K562 (cell line): Measurements from ENCODE around the gene TRIM45. TPM values are rescaled to one million over a fixed set of nuclear protein-coding genes. Genes with fewer than 3 reads are reported as not detected.

Source experiments
- ATAC-seq: fragments of 200-7000 bp; cut with Tn5 transposase; 3 replicates; pipeline ENCODE4 v1.9.1; 2020; ENCODE audit warnings: moderate library complexity
- BruUV-seq: library from RNA; stranded (reverse); fragments of 400-500 nt; replicated peaks from 2 replicates; lab custom pipeline; 2021; lab: Mats Ljungman, UMichigan
- CTCF ChIA-PET: fragments of 300-600 bp; formaldehyde crosslinking; extraction: SDS; loops from one replicate; lab custom pipeline; 2021; ENCODE audit warnings: low intra/inter-chr PET ratio; lab: Yijun Ruan, JAX
- POLR2A ChIA-PET: fragments of 300-600, 350-650 bp; sonication (Branson Sonifier 250); formaldehyde crosslinking; extraction: SDS; loops from one replicate; lab custom pipeline; 2021; ENCODE audit warnings: antibody characterized with exemption, inconsistent platforms; lab: Yijun Ruan, JAX
- DNase-seq, 4 experiments: peaks; one replicate each; pipeline versions ENCODE4 v3.0.0 to v3.0.0-alpha.2; 2011 to 2018; ENCODE audit warnings: low spot score in 3 of 4, mixed read lengths in 3 of 4; ENCODE audit errors: extremely low read depth in 1 of 4
- FAIRE-seq: peaks from 2 replicates; lab custom pipeline; 2011; peaks lifted over from hg19 to GRCh38; lab: Jason Lieb, UNC
- H2AFZ ChIP-seq: 2 replicates; pipeline ENCODE4 v1.6.0; 2011; ENCODE audit warnings: low read depth, low read length, control low read depth, inconsistent platforms
- H3K27ac ChIP-seq: fragments of 200-600 bp; 3 replicates; pipeline ENCODE4 v1.8.0; 2011; ENCODE audit warnings: low read depth, mild to moderate bottlenecking, control low read depth, inconsistent platforms, low read length, moderate library complexity, mixed read lengths; ENCODE audit errors: extremely low read depth
- H3K27me3 ChIP-seq, 2 experiments: fragments of 300-600 bp in 1 of 2; 2 replicates in 1 of 2; 3 replicates in 1 of 2; pipeline versions ENCODE4 v1.6.0 to v1.8.0; 2011; ENCODE audit warnings: inconsistent platforms in 2 of 2, low read length in 2 of 2, mild to moderate bottlenecking in 1 of 2, mixed read lengths in 1 of 2, moderate library complexity in 1 of 2; ENCODE audit not compliant: control insufficient read depth in 2 of 2, insufficient read depth in 2 of 2
- H3K36me3 ChIP-seq: fragments of 300-600 bp; 3 replicates; pipeline ENCODE4 v1.8.0; 2011; ENCODE audit warnings: mild to moderate bottlenecking, low read length, inconsistent platforms; ENCODE audit not compliant: control insufficient read depth, insufficient read depth
- H3K4me1 ChIP-seq, 2 experiments: fragments of 200-600 bp in 1 of 2; replicated peaks in 1 of 2; 2 replicates in 1 of 2; 3 replicates in 1 of 2; pipeline versions ENCODE4 v1.5.1 to v1.8.0; 2011; ENCODE audit warnings: inconsistent platforms in 2 of 2, low read length in 2 of 2, mild to moderate bottlenecking in 1 of 2, mixed read lengths in 1 of 2, moderate library complexity in 1 of 2; ENCODE audit not compliant: control insufficient read depth in 2 of 2, insufficient read depth in 2 of 2
- H3K4me2 ChIP-seq: 2 replicates; pipeline ENCODE4 v1.6.1; 2011; ENCODE audit warnings: low read length, control low read depth, inconsistent platforms, mixed read lengths; ENCODE audit not compliant: insufficient read depth
- H3K4me3 ChIP-seq: fragments of 200-600 bp; sonication (generic), shearing (Covaris generic); 2 replicates; pipeline ENCODE4 v1.5.1; 2016; ENCODE audit warnings: control low read depth, inconsistent platforms
- H3K79me2 ChIP-seq: fragments of 200-600 bp; 3 replicates; pipeline ENCODE4 v1.8.0; 2011; ENCODE audit warnings: low read length, inconsistent platforms; ENCODE audit not compliant: control insufficient read depth, insufficient read depth
- H3K9ac ChIP-seq, 2 experiments: 2 replicates each; pipeline versions ENCODE4 v1.6.0 to v1.6.1; 2011; ENCODE audit warnings: low read depth in 2 of 2, low read length in 2 of 2, control low read depth in 1 of 2, inconsistent platforms in 1 of 2, mild to moderate bottlenecking in 1 of 2, mixed read lengths in 1 of 2; ENCODE audit not compliant: insufficient read depth in 1 of 2
- H3K9me1 ChIP-seq: one replicate; pipeline ENCODE4 v1.6.0; 2011; ENCODE audit warnings: inconsistent platforms, mild to moderate bottlenecking, low read length, moderate library complexity; ENCODE audit not compliant: control insufficient read depth, insufficient read depth
- H3K9me3 ChIP-seq: replicated peaks from 2 replicates; pipeline ENCODE4 v1.5.1; 2011; ENCODE audit warnings: low read depth, low read length, inconsistent platforms; ENCODE audit not compliant: control insufficient read depth, insufficient read depth
- H4K20me1 ChIP-seq: replicated peaks from 2 replicates; pipeline ENCODE4 v1.6.1; 2011; ENCODE audit warnings: low read length, inconsistent platforms, mixed read lengths; ENCODE audit not compliant: control insufficient read depth, insufficient read depth
- CHCHD3 ChIP-seq: fragments of 250-450 bp; sonication (Bioruptor Pico); IDR thresholded peaks from 2 replicates; pipeline ENCODE4 v2.1.2; 2022; ENCODE audit warnings: mild to moderate bottlenecking
- CHD2 ChIP-seq: IDR thresholded peaks from 2 replicates; pipeline ENCODE4 v1.6.1; 2011; ENCODE audit warnings: low read depth, low read length
- DIDO1 ChIP-seq: fragments of 450-650 bp; IDR thresholded peaks from 2 replicates; pipeline ENCODE4 v1.6.1; 2016; ENCODE audit warnings: low read depth, missing biosample characterization, missing genetic modification characterization
- DLX4 ChIP-seq: fragments of 250-450 bp; sonication (Bioruptor Pico); IDR thresholded peaks from 2 replicates; pipeline ENCODE4 v1.6.1; 2021; ENCODE audit warnings: mild to moderate bottlenecking
- HBP1 ChIP-seq: fragments of 450-650 bp; formaldehyde crosslinking; IDR thresholded peaks from 2 replicates; pipeline ENCODE4 v1.4.0; 2022; ENCODE audit warnings: missing genetic modification characterization
- IRF2 ChIP-seq: sonication (generic); formaldehyde crosslinking; IDR thresholded peaks from 2 replicates; pipeline ENCODE4 v1.8.1; 2022; ENCODE audit warnings: mild to moderate bottlenecking, missing genetic modification reagents
- MEF2A ChIP-seq: IDR thresholded peaks from 2 replicates; pipeline ENCODE4 v1.6.1; 2011; ENCODE audit warnings: low read depth, mild to moderate bottlenecking, low read length, moderate library complexity; ENCODE audit not compliant: control insufficient read depth
- MNT ChIP-seq, 2 experiments: fragments of 450-650 bp; conservative IDR thresholded peaks; 2 replicates each; pipeline ENCODE4 v1.6.1; 2017; ENCODE audit warnings: mild to moderate bottlenecking in 2 of 2, moderate library complexity in 2 of 2
- MXI1 ChIP-seq: IDR thresholded peaks from 2 replicates; pipeline ENCODE4 v1.6.1; 2011; ENCODE audit warnings: low read depth, mild to moderate bottlenecking, improper control_type of control experiment, low read length
- ZFP1 ChIP-seq: fragments of 450-650 bp; formaldehyde crosslinking; IDR thresholded peaks from 2 replicates; pipeline ENCODE4 v1.4.0; 2020; ENCODE audit warnings: mild to moderate bottlenecking, mixed read lengths
- ZNF121 ChIP-seq: sonication (generic); formaldehyde crosslinking; conservative IDR thresholded peaks from 2 replicates; pipeline ENCODE4 v1.8.0; 2022; ENCODE audit warnings: missing genetic modification reagents
- ZNF507 ChIP-seq: conservative IDR thresholded peaks from 2 replicates; pipeline ENCODE4 v1.6.1; 2017; ENCODE audit warnings: missing genetic modification characterization, missing compliant biosample characterization
- ZNF592 ChIP-seq: fragments of 450-650 bp; IDR thresholded peaks from 2 replicates; pipeline ENCODE4 v1.6.1; 2017; ENCODE audit warnings: antibody characterized with exemption, mild to moderate bottlenecking
- WGBS: fragments of 100-300 bp; shearing (Covaris generic); methylation state at CpG from one replicate; pipeline ENCODE4 v1.1.6; 2016; ENCODE audit warnings: low coverage, mixed read lengths; ENCODE audit not compliant: insufficient coverage; ENCODE audit errors: missing lambda C conversion rate; 5-methylcytosine and 5-hydroxymethylcytosine counted together
- in situ Hi-C: fragments of 300-500 bp; cut with MboI; formaldehyde crosslinking; loops from 4 replicates; pipeline ENCODE4 v1.15.0; 2018; ENCODE audit warnings: inconsistent platforms, mixed read lengths
- intact Hi-C: fragments of 100-400 bp; cut with micrococcal nuclease; formaldehyde crosslinking; loops from 2 replicates; pipeline ENCODE4 v1.14.2; 2022
- polyA plus RNA-seq, 8 experiments: library from polyadenylated mRNA; depleted of rRNA in 4 of 8; stranded (reverse) in 5 of 8; unstranded in 3 of 8; fragments of >200 nt; fragmentation: Nextera tagmentation in 2 of 8; fragmentation: Illumina TruSeq in 1 of 8; extraction: Ambion mirVana in 2 of 8; extraction: Trizol in 1 of 8; gene quantifications; 2 replicates each; pipeline versions ENCODE4 v1.2.1 to v1.2.3, GENCODE V29; 2011 to 2014; ENCODE audit warnings: inconsistent platforms in 1 of 8, missing spikeins in 1 of 8
- total RNA-seq, 7 experiments: library from RNA; depleted of rRNA in 6 of 7; stranded (reverse); fragments of >200 nt in 6 of 7; fragmentation: Illumina TruSeq in 2 of 7; extraction: Trizol in 2 of 7; gene quantifications; 2 replicates each; pipeline versions ENCODE4 v1.2.1 to v1.2.3, GENCODE V29; 2011 to 2021; ENCODE audit warnings: low replicate concordance in 1 of 7

TRIM45 gene
- total and polyA plus RNA-seq, 9 of the 15 experiments (the other 6 are each of a cell fraction or from before 2014, with no cell fraction given), result 1.9 to 6.2 (median 3.6) TPM

- no peak for TF ChIP-seq IRF2 (CRISPR knock-in tag)
- TF ChIP-seq ZNF121 (CRISPR knock-in tag), result no peak
- no peak for TF ChIP-seq CHCHD3 (CRISPR knock-in tag)
- no peak for TF ChIP-seq HBP1 (CRISPR knock-in tag)
- TF ChIP-seq ZNF507, result no peak
- no peak for TF ChIP-seq ZFP1 (CRISPR knock-in tag)
- no peak for TF ChIP-seq DIDO1 (tag)
- no peak for TF ChIP-seq MEF2A
- no peak for TF ChIP-seq MNT (conservative IDR thresholded peaks at IDR 0.05)
- TF ChIP-seq ZNF592, result no peak
- TF ChIP-seq DLX4 (CRISPR knock-in tag), result no peak
- no peak for TF ChIP-seq MXI1
- no peak for TF ChIP-seq CHD2
- H3K27ac ChIP-seq, result no peak overlapping the region
- H4K20me1 ChIP-seq, result no peaks in the 10 kb centered on the region
- H3K4me2 ChIP-seq, result no peak overlapping the region
- peaks cover 3 to 10% of the 10 kb centered on the region in 2 experiments; a peak in 2 of 5 replicates for H3K27me3 ChIP-seq
- ATAC-seq (no peak), FAIRE-seq (no peak), DNase-seq (no peak)
- ChIA-PET POLR2A (interaction anchor here (0.6 to 0.9 kb wide), 2 partner anchors 36 to 780 kb away, joined by 3 read pairs; no protein-coding TSS in a partner anchor), CTCF (no interaction called here)
- H3K9me3 ChIP-seq, result 0 out of 2 replicates have a peak, but pooled peaks cover 3% of the 10 kb centered on the region
- no peak overlapping the region for H2AFZ ChIP-seq
- H3K36me3 ChIP-seq, result no peaks in the 10 kb centered on the region
- no peaks in the 10 kb centered on the region for H3K79me2 ChIP-seq
- no peak overlapping the region for H3K9ac ChIP-seq
- intact Hi-C loops, result no loop called here
- H3K4me1 ChIP-seq, result no peaks in the 10 kb centered on the region
- in situ Hi-C loops, result no loop called here
- H3K4me3 ChIP-seq, result no peak overlapping the region
- 2% methylated on average over 2 of the region's 2 CpGs for WGBS
- H3K9me1 ChIP-seq, result no peaks in the 10 kb centered on the region
- no TSS peak for BruUV-seq
Observed at GRCh38 chr1:117166076-117166475, 44.5 kb upstream of the TRIM45 start.
